B cell (primary cell): ENCODE results near the gene CTNS.

Experiments used
- EZH2 ChIP-seq: IDR thresholded peaks from 2 replicates; pipeline ENCODE4 v1.6.1; 2012; ENCODE audit warnings: borderline replicate concordance, low read depth, mild to moderate bottlenecking, moderate library complexity, low read length; ENCODE audit not compliant: insufficient read depth, poor library complexity, severe bottlenecking
- TF ChIP-seq, protein P1 (sequence below): fragments of 200-600 bp; IDR thresholded peaks from one replicate; pipeline ENCODE4 v1.8.0; 2022; ENCODE audit warnings: antibody characterized with exemption, mild to moderate bottlenecking

DNA sequence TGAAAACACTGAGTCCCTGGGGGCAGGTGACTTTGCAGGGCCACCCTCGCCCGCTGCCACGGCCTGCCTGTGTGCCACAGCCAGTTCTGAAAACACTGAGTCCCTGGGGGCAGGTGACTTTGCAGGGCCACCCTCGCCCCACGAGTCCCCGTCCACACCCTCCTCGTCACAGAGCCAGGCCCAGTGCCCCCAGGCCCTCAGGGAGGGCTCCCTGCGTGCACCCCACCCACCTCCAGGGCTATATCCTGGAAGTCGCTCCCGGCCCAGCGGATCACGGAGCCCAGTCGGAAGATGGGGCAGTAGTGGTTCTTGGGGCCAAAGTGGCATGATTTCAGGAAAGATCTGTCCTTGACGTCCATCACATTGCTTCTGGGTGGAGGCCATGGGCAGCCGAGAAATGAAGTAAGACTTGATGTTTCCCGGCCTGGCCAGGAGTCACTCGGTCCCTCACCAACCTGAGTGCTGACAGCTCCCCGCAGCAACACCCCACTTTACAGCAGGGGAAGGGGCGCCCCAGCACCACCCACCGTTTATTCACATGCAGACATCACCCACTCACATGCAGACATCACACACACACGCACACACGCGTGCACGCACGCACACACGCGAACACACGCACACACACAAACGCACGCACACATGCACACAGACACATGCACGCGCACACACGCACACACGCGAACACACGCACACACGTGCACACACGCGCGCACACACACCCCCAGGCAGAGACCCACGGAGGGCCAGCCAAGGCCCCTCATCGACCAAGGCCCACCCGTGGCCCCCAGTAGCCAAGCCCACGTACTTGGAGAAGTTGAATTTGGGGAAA is 52.9 kb downstream of the CTNS start:
- TF ChIP-seq EZH2: no peak
- TF ChIP-seq, protein P1, sequence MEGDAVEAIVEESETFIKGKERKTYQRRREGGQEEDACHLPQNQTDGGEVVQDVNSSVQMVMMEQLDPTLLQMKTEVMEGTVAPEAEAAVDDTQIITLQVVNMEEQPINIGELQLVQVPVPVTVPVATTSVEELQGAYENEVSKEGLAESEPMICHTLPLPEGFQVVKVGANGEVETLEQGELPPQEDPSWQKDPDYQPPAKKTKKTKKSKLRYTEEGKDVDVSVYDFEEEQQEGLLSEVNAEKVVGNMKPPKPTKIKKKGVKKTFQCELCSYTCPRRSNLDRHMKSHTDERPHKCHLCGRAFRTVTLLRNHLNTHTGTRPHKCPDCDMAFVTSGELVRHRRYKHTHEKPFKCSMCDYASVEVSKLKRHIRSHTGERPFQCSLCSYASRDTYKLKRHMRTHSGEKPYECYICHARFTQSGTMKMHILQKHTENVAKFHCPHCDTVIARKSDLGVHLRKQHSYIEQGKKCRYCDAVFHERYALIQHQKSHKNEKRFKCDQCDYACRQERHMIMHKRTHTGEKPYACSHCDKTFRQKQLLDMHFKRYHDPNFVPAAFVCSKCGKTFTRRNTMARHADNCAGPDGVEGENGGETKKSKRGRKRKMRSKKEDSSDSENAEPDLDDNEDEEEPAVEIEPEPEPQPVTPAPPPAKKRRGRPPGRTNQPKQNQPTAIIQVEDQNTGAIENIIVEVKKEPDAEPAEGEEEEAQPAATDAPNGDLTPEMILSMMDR: no peak
